Measurements from ENCODE around the gene GPR146. TPM values are rescaled to one million over a fixed set of nuclear protein-coding genes. Genes with fewer than 3 reads are reported as not detected.

Gene GPR146
- total RNA-seq, 4 donors from 2014 or later = 26.9 to 61.7 (median 39.0) TPM

- DNase-seq (ENCODE audit: low spot score in 2 of 2) = no peak
- WGBS, 2 donors = 84 to 88% methylated on average over 31 of the region's 31 CpGs
- TF ChIP-seq CTCF (IDR thresholded peaks at IDR 0.05) (no peak), POLR2A (IDR thresholded peaks at IDR 0.05) (no peak)
- intact Hi-C loops (cut with DNase I; ENCODE audit: low total_unique reads) = no loop called here
- no peak overlapping the region for H3K4me3 ChIP-seq (ENCODE audit: low read depth, poor library complexity, severe bottlenecking)
These were observed 37.6 kb downstream of the GPR146 start for GRCh38 chr7:1081931-1082401.

- intact Hi-C loops (cut with DNase I; ENCODE audit: low total_unique reads) = no loop called here
- peak; percentile 50 to 92 for DNase-seq (ENCODE audit: low spot score in 2 of 2)
- WGBS, 2 donors = 67 to 68% methylated on average over 45 of the region's 45 CpGs
- TF ChIP-seq POLR2A (IDR thresholded peaks at IDR 0.05) (no peak), CTCF (IDR thresholded peaks at IDR 0.05) (no peak)
- H3K4me3 ChIP-seq (ENCODE audit: low read depth, poor library complexity, severe bottlenecking) = no peak overlapping the region
These were observed 39.6 kb downstream of the GPR146 start for GRCh38 chr7:1083729-1084657.

DNA sequence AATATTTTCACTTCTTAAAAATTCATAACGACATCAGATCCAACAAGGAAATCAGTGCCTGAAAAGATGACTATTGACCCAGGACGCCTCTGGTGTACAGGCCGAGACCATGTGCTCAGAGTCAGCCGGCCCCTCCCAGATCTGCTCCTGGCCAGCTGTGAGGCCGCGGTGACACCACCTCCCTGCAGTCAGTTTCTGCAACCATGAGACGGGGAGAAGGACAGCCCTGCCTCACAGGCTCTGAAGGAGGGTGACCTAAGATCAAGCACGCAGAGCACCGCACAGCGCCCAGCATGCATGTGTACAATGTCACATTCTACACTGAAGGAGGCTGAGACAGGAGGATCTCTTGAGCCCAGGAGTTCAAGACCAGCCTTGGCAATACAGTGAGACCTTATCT, 40.9 kb downstream of the GPR146 start:
- WGBS, 2 donors = 85 to 86% methylated on average over 10 of the region's 10 CpGs
- intact Hi-C loops (cut with DNase I; ENCODE audit: low total_unique reads) = no loop called here

GRCh38 chr7:1085910-1086421, 41.6 kb downstream of the GPR146 start:
- 64 to 75% methylated on average over 11 of the region's 11 CpGs for WGBS, 2 donors
- intact Hi-C loops (cut with DNase I; ENCODE audit: low total_unique reads) = no loop called here
- DNase-seq (ENCODE audit: low spot score in 2 of 2) = no peak
- TF ChIP-seq CTCF (IDR thresholded peaks at IDR 0.05) = no peak
- no peak for TF ChIP-seq POLR2A (IDR thresholded peaks at IDR 0.05)
- H3K4me3 ChIP-seq (ENCODE audit: low read depth, poor library complexity, severe bottlenecking) = no peak overlapping the region

More for the DNA sequence above, 40.9 kb downstream of the GPR146 start:
- TF ChIP-seq POLR2A (IDR thresholded peaks at IDR 0.05) = no peak
- no peak for TF ChIP-seq CTCF (IDR thresholded peaks at IDR 0.05)
- H3K4me3 ChIP-seq (ENCODE audit: low read depth, poor library complexity, severe bottlenecking) = no peak overlapping the region
- DNase-seq (ENCODE audit: low spot score in 2 of 2) = no peak

GRCh38 chr7:1086588-1087464, 42.5 kb downstream of the GPR146 start:
- TF ChIP-seq POLR2A (IDR thresholded peaks at IDR 0.05) (no peak), CTCF (IDR thresholded peaks at IDR 0.05) (peak in 1 of 3 donors; percentile 39)
- intact Hi-C loops (cut with DNase I; ENCODE audit: low total_unique reads) = no loop called here
- no peak overlapping the region for H3K4me3 ChIP-seq (ENCODE audit: low read depth, poor library complexity, severe bottlenecking)
- DNase-seq (ENCODE audit: low spot score in 2 of 2) = peak; percentile 46 to 95
- WGBS, 2 donors = 8 to 9% methylated on average over 33 to 44 of the region's 45 CpGs

Data from lower leg skin (tissue), 4 donors.